Endothelial cell (in vitro differentiated cells): Measurements from ENCODE around the gene PPP1R2. TPM values are rescaled to one million over a fixed set of nuclear protein-coding genes. Genes with fewer than 3 reads are reported as not detected.
"Not testable (repeated sequence)": the region's sequence is repeated elsewhere in the genome, so short reads cannot be mapped to it uniquely, and the experiment has no call there.

Experiments used
- DNase-seq: peaks from one replicate; pipeline ENCODE4 v3.0.0; 2021; ENCODE audit warnings: low spot score
- H3K27ac Mint-ChIP-seq: one replicate; pipeline ENCODE4 v1.8.0; 2021; ENCODE audit warnings: mixed read lengths, inconsistent platforms; ENCODE audit not compliant: unreplicated experiment
- H3K27me3 Mint-ChIP-seq: one replicate; pipeline ENCODE4 v1.8.0; 2021; ENCODE audit warnings: mild to moderate bottlenecking, moderate library complexity, mixed read lengths, inconsistent platforms; ENCODE audit not compliant: unreplicated experiment
- H3K36me3 Mint-ChIP-seq: one replicate; pipeline ENCODE4 v1.8.0; 2021; ENCODE audit warnings: mild to moderate bottlenecking, low read depth, mixed read lengths, inconsistent platforms; ENCODE audit not compliant: unreplicated experiment
- H3K4me1 Mint-ChIP-seq: one replicate; pipeline ENCODE4 v1.8.0; 2021; ENCODE audit warnings: mild to moderate bottlenecking, mixed read lengths, inconsistent platforms; ENCODE audit not compliant: unreplicated experiment
- H3K4me3 Mint-ChIP-seq: one replicate; pipeline ENCODE4 v1.8.0; 2021; ENCODE audit warnings: mild to moderate bottlenecking, mixed read lengths, inconsistent platforms; ENCODE audit not compliant: unreplicated experiment
- H3K9me3 Mint-ChIP-seq: one replicate; pipeline ENCODE4 v1.8.0; 2021; ENCODE audit warnings: mixed read lengths, inconsistent platforms; ENCODE audit not compliant: unreplicated experiment
- CTCF ChIP-seq: fragments of 200-600 bp; sonication (generic); IDR thresholded peaks from one replicate; pipeline ENCODE4 v1.5.0; 2021; ENCODE audit warnings: antibody characterized with exemption; ENCODE audit not compliant: unreplicated experiment
- total RNA-seq: library from RNA; stranded (reverse); fragmentation: NEBNext Ultra II Directional; extraction: Animal tissue kit (Norgen Biotek cat#: 25700); gene quantifications from one replicate; pipeline ENCODE4 v1.2.1, GENCODE V29; 2021; ENCODE audit not compliant: unreplicated experiment

PPP1R2 gene
- total RNA-seq, 1 donor from 2014 or later: 29.7 TPM

GRCh38 chr3:195511136-195511535 lies 32.0 kb downstream of the PPP1R2 start:
- no peak for DNase-seq
- TF ChIP-seq CTCF: no peak
- Mint-ChIP-seq H3K36me3 (peaks cover 20% of the 10 kb centered on the region), H3K27me3 (no peaks in the 10 kb centered on the region), H3K4me1 (peaks cover 6% of the 10 kb centered on the region), H3K27ac (no peak overlapping the region), H3K4me3 (no peak overlapping the region), H3K9me3 (no peaks in the 10 kb centered on the region)

GRCh38 chr3:195508185-195508584 lies 34.9 kb downstream of the PPP1R2 start:
- Mint-ChIP-seq H3K9me3 (no peaks in the 10 kb centered on the region), H3K4me1 (peaks cover 6% of the 10 kb centered on the region), H3K27ac (peak overlapping the region; percentile 58), H3K27me3 (no peaks in the 10 kb centered on the region), H3K36me3 (peaks cover 14% of the 10 kb centered on the region), H3K4me3 (no peak overlapping the region)
- DNase-seq: no peak
- no peak for TF ChIP-seq CTCF

- Mint-ChIP-seq H3K9me3 (no peaks in the 10 kb centered on the region), H3K4me1 (no peaks in the 10 kb centered on the region), H3K27ac (no peak overlapping the region), H3K36me3 (peaks cover 4% of the 10 kb centered on the region), H3K4me3 (no peak overlapping the region), H3K27me3 (peaks cover 6% of the 10 kb centered on the region)
- TF ChIP-seq CTCF: no peak
- DNase-seq: no peak
Observed at GRCh38 chr3:195475614-195476013, 67.5 kb downstream of the PPP1R2 start.

GRCh38 chr3:195475116-195475515 lies 68.0 kb downstream of the PPP1R2 start:
- H3K36me3 Mint-ChIP-seq, H3K9me3 Mint-ChIP-seq, DNase-seq, H3K4me3 Mint-ChIP-seq, H3K27ac Mint-ChIP-seq, H3K27me3 Mint-ChIP-seq, H3K4me1 Mint-ChIP-seq: not testable (repeated sequence)

- no peaks in the 10 kb centered on the region for H3K9me3 Mint-ChIP-seq
- peaks cover 5% of the 10 kb centered on the region for H3K27me3 Mint-ChIP-seq
- H3K4me3 Mint-ChIP-seq: no peak overlapping the region
- H3K4me1 Mint-ChIP-seq: no peaks in the 10 kb centered on the region
- TF ChIP-seq CTCF: no peak
- H3K27ac Mint-ChIP-seq: no peak overlapping the region
- DNase-seq: no peak
- H3K36me3 Mint-ChIP-seq: no peaks in the 10 kb centered on the region
Observed at GRCh38 chr3:195468841-195469240, 74.3 kb downstream of the PPP1R2 start.

GRCh38 chr3:195468391-195468776 lies 74.7 kb downstream of the PPP1R2 start:
- Mint-ChIP-seq H3K27me3 (peaks cover 5% of the 10 kb centered on the region), H3K4me3 (no peak overlapping the region), H3K27ac (no peak overlapping the region), H3K4me1 (no peaks in the 10 kb centered on the region), H3K36me3 (no peaks in the 10 kb centered on the region), H3K9me3 (no peaks in the 10 kb centered on the region)
- no peak for DNase-seq
- TF ChIP-seq CTCF: no peak
